ENCODE results near the gene MFNG. TPM values are rescaled to one million over a fixed set of nuclear protein-coding genes. Genes with fewer than 3 reads are reported as not detected.

The MFNG gene
- total RNA-seq, 1 experiment from 2014 or later: 7.1 TPM

GRCh38 chr22:37507731-37508130 lies 21.5 kb upstream of the MFNG start:
- Histone ChIP-seq H3K27me3 (ENCODE audit: control insufficient read depth, insufficient read depth, low read length) (no peaks in the 10 kb centered on the region), H3K36me3 (ENCODE audit: control insufficient read depth, insufficient read depth, low read length) (no peaks in the 10 kb centered on the region), H3K27ac (ENCODE audit: low read length) (peak overlapping the region; percentile 29; the same call in 1 of the 2 replicates), H3K4me3 (ENCODE audit: low read depth in 2 of 2, low read length in 2 of 2) (no peak overlapping the region), H3K9me3 (ENCODE audit: control insufficient read depth, insufficient read depth, low read depth, low read length) (no peaks in the 10 kb centered on the region), H3K4me1 (ENCODE audit: control insufficient read depth, insufficient read depth, low read length) (peaks cover 49% of the 10 kb centered on the region)
- in situ Hi-C loops (cut with HindIII; ENCODE audit: low pct_unique_long_range_greater_than_20kb, low sequenced_read_pairs): no loop called here
- DNase-seq (ENCODE audit: low read depth, low spot score) (no peak), ATAC-seq (no peak)
- no TSS peak for BruUV-seq (replicated peaks)
- ChIA-PET CTCF (no interaction called here), POLR2A (no interaction called here)
- TF ChIP-seq, protein P1, sequence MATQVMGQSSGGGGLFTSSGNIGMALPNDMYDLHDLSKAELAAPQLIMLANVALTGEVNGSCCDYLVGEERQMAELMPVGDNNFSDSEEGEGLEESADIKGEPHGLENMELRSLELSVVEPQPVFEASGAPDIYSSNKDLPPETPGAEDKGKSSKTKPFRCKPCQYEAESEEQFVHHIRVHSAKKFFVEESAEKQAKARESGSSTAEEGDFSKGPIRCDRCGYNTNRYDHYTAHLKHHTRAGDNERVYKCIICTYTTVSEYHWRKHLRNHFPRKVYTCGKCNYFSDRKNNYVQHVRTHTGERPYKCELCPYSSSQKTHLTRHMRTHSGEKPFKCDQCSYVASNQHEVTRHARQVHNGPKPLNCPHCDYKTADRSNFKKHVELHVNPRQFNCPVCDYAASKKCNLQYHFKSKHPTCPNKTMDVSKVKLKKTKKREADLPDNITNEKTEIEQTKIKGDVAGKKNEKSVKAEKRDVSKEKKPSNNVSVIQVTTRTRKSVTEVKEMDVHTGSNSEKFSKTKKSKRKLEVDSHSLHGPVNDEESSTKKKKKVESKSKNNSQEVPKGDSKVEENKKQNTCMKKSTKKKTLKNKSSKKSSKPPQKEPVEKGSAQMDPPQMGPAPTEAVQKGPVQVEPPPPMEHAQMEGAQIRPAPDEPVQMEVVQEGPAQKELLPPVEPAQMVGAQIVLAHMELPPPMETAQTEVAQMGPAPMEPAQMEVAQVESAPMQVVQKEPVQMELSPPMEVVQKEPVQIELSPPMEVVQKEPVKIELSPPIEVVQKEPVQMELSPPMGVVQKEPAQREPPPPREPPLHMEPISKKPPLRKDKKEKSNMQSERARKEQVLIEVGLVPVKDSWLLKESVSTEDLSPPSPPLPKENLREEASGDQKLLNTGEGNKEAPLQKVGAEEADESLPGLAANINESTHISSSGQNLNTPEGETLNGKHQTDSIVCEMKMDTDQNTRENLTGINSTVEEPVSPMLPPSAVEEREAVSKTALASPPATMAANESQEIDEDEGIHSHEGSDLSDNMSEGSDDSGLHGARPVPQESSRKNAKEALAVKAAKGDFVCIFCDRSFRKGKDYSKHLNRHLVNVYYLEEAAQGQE (IDR thresholded peaks at IDR 0.05; ENCODE audit: insufficient read depth in 1 of 2, low read depth in 2 of 2, low read length in 1 of 2): no peak
- TF ChIP-seq TCF7L2 (IDR thresholded peaks at IDR 0.05; ENCODE audit: low read depth, low read length) (no peak), POLR2AphosphoS5 (IDR thresholded peaks at IDR 0.05; ENCODE audit: low read depth, low read length) (no peak), SIN3A (IDR thresholded peaks at IDR 0.05; ENCODE audit: borderline replicate concordance, insufficient read depth, low read depth, low read length) (no peak)
- TF ChIP-seq, protein P2, sequence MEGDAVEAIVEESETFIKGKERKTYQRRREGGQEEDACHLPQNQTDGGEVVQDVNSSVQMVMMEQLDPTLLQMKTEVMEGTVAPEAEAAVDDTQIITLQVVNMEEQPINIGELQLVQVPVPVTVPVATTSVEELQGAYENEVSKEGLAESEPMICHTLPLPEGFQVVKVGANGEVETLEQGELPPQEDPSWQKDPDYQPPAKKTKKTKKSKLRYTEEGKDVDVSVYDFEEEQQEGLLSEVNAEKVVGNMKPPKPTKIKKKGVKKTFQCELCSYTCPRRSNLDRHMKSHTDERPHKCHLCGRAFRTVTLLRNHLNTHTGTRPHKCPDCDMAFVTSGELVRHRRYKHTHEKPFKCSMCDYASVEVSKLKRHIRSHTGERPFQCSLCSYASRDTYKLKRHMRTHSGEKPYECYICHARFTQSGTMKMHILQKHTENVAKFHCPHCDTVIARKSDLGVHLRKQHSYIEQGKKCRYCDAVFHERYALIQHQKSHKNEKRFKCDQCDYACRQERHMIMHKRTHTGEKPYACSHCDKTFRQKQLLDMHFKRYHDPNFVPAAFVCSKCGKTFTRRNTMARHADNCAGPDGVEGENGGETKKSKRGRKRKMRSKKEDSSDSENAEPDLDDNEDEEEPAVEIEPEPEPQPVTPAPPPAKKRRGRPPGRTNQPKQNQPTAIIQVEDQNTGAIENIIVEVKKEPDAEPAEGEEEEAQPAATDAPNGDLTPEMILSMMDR (IDR thresholded peaks at IDR 0.05): no peak
- intact Hi-C loops (cut with micrococcal nuclease; ENCODE audit: unreplicated experiment): no loop called here

DNA sequence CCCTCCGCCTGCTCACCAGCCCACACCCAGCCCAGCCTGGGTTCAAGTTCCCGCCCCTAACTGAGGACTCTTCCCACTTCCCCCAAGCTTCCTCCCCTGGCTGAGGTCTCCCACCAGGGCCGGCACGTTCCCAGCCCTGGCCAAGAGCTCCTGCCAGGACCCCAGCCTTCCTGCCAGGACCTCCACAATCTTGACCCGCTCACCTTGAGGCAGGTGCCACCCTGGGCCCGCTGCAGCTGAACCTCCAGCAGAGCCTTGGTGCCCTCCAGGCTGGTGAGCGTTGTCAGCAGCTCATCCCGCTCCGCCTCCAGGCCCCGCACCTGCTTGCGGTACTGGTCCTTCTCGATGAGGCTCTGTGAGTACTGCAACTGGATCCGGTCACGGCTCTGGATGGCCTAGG lies 19.8 kb upstream of the MFNG start:
- POLR2A ChIA-PET: interaction anchor here (0.5 kb wide), 1 partner anchor 11 kb away, joined by 4 read pairs; no protein-coding TSS in a partner anchor
- BruUV-seq (replicated peaks): no TSS peak
- Histone ChIP-seq H3K36me3 (ENCODE audit: control insufficient read depth, insufficient read depth, low read length) (no peaks in the 10 kb centered on the region), H3K4me3 (ENCODE audit: low read depth in 2 of 2, low read length in 2 of 2) (no peak overlapping the region), H3K27ac (ENCODE audit: low read length) (no peak overlapping the region), H3K9me3 (ENCODE audit: control insufficient read depth, insufficient read depth, low read depth, low read length) (no peaks in the 10 kb centered on the region), H3K4me1 (ENCODE audit: control insufficient read depth, insufficient read depth, low read length) (peaks cover 52% of the 10 kb centered on the region), H3K27me3 (ENCODE audit: control insufficient read depth, insufficient read depth, low read length) (no peaks in the 10 kb centered on the region)
- CTCF ChIA-PET: no interaction called here
- DNase-seq (ENCODE audit: low read depth, low spot score) (no peak), ATAC-seq (no peak)
- intact Hi-C loops (cut with micrococcal nuclease; ENCODE audit: unreplicated experiment) (no loop called here), in situ Hi-C loops (cut with HindIII; ENCODE audit: low pct_unique_long_range_greater_than_20kb, low sequenced_read_pairs) (no loop called here)
- TF ChIP-seq, protein P2 (IDR thresholded peaks at IDR 0.05): no peak
- TF ChIP-seq TCF7L2 (IDR thresholded peaks at IDR 0.05; ENCODE audit: low read depth, low read length) (no peak), SIN3A (IDR thresholded peaks at IDR 0.05; ENCODE audit: borderline replicate concordance, insufficient read depth, low read depth, low read length) (no peak), POLR2AphosphoS5 (IDR thresholded peaks at IDR 0.05; ENCODE audit: low read depth, low read length) (no peak)
- TF ChIP-seq, protein P1 (IDR thresholded peaks at IDR 0.05; ENCODE audit: insufficient read depth in 1 of 2, low read depth in 2 of 2, low read length in 1 of 2): no peak

All from Panc1 (cell line).